Stimulated activated naive CD4-positive, alpha-beta T cell treated with Interleukin-2 at 50 U/mL for 16 hours (primary cell): ENCODE data around the gene ELP4.
"Not testable (repeated sequence)": the region's sequence is repeated elsewhere in the genome, so short reads cannot be mapped to it uniquely, and the experiment has no call there.

ENCODE experiments used
- DNase-seq: peaks from one replicate; lab custom pipeline; 2025; lab: John Stamatoyannopoulos, UW

The ELP4 gene

GRCh38 chr11:31646216-31646615 lies 136.6 kb downstream of the ELP4 start:
- DNase-seq: no peak

- no peak for DNase-seq
Observed at GRCh38 chr11:31649129-31649966, 139.8 kb downstream of the ELP4 start.

GRCh38 chr11:31651208-31651607 lies 141.6 kb downstream of the ELP4 start:
- no peak for DNase-seq

- no peak for DNase-seq
Observed at GRCh38 chr11:31651822-31652221, 142.3 kb downstream of the ELP4 start.

GRCh38 chr11:31652528-31652927 lies 143.0 kb downstream of the ELP4 start:
- DNase-seq: no peak

GRCh38 chr11:31655483-31655882 lies 145.9 kb downstream of the ELP4 start:
- DNase-seq: no peak

- no peak for DNase-seq
Observed at GRCh38 chr11:31656051-31656450, 146.5 kb downstream of the ELP4 start.

- DNase-seq: no peak
Observed at GRCh38 chr11:31657091-31657490, 147.5 kb downstream of the ELP4 start.

GRCh38 chr11:31664129-31664528 lies 154.6 kb downstream of the ELP4 start:
- DNase-seq: no peak

- no peak for DNase-seq
Observed at GRCh38 chr11:31664954-31665353, 155.4 kb downstream of the ELP4 start.

GRCh38 chr11:31671681-31672080 lies 162.1 kb downstream of the ELP4 start:
- no peak for DNase-seq

GRCh38 chr11:31673108-31673507 lies 163.5 kb downstream of the ELP4 start:
- not testable (repeated sequence) for DNase-seq

- DNase-seq: no peak
Observed at GRCh38 chr11:31676280-31676982, 166.9 kb downstream of the ELP4 start.

- DNase-seq: no peak
Observed at GRCh38 chr11:31680770-31681169, 171.2 kb downstream of the ELP4 start.

GRCh38 chr11:31687256-31687655 lies 177.7 kb downstream of the ELP4 start:
- no peak for DNase-seq

GRCh38 chr11:31687861-31688260 lies 178.3 kb downstream of the ELP4 start:
- DNase-seq: no peak

- no peak for DNase-seq
Observed at GRCh38 chr11:31689559-31689958, 180.0 kb downstream of the ELP4 start.

GRCh38 chr11:31690041-31690440 lies 180.5 kb downstream of the ELP4 start:
- DNase-seq: no peak

- DNase-seq: no peak
Observed at GRCh38 chr11:31690516-31690915, 180.9 kb downstream of the ELP4 start.

GRCh38 chr11:31692466-31692865 lies 182.9 kb downstream of the ELP4 start:
- no peak for DNase-seq

- not testable (repeated sequence) for DNase-seq
Observed at GRCh38 chr11:31697049-31697448, 187.5 kb downstream of the ELP4 start.

GRCh38 chr11:31699066-31699465 lies 189.5 kb downstream of the ELP4 start:
- no peak for DNase-seq

GRCh38 chr11:31702966-31703365 lies 193.4 kb downstream of the ELP4 start:
- no peak for DNase-seq
